Measurements from ENCODE around the gene KCNB1.

Gene KCNB1

GRCh38 chr20:49375170-49375569, 107.3 kb downstream of the KCNB1 start:
- in situ Hi-C loops (cut with MboI; ENCODE audit: low sequenced_read_pairs, unreplicated experiment) = no loop called here
- no peak for TF ChIP-seq CTCF (IDR thresholded peaks at IDR 0.05; ENCODE audit: borderline replicate concordance, control extremely low read depth, extremely low read depth, insufficient read depth, missing control alignments)

GRCh38 chr20:49372095-49372734, 110.3 kb downstream of the KCNB1 start:
- in situ Hi-C loops (cut with MboI; ENCODE audit: low sequenced_read_pairs, unreplicated experiment) = no loop called here
- no peak for TF ChIP-seq CTCF (IDR thresholded peaks at IDR 0.05; ENCODE audit: borderline replicate concordance, control extremely low read depth, extremely low read depth, insufficient read depth, missing control alignments)
- no peak for DNase-seq (ENCODE audit: low spot score)

More at GRCh38 chr20:49375170-49375569, 107.3 kb downstream of the KCNB1 start:
- DNase-seq (ENCODE audit: low spot score) = no peak

- no peak for DNase-seq (ENCODE audit: low spot score)
- no peak for TF ChIP-seq CTCF (IDR thresholded peaks at IDR 0.05; ENCODE audit: borderline replicate concordance, control extremely low read depth, extremely low read depth, insufficient read depth, missing control alignments)
- in situ Hi-C loops (cut with MboI; ENCODE audit: low sequenced_read_pairs, unreplicated experiment) = no loop called here
Measured at GRCh38 chr20:49368596-49368995, 113.9 kb downstream of the KCNB1 start.

GRCh38 chr20:49367113-49367512, 115.4 kb downstream of the KCNB1 start:
- DNase-seq (ENCODE audit: low spot score) = no peak
- in situ Hi-C loops (cut with MboI; ENCODE audit: low sequenced_read_pairs, unreplicated experiment) = no loop called here
- no peak for TF ChIP-seq CTCF (IDR thresholded peaks at IDR 0.05; ENCODE audit: borderline replicate concordance, control extremely low read depth, extremely low read depth, insufficient read depth, missing control alignments)

- no peak for TF ChIP-seq CTCF (IDR thresholded peaks at IDR 0.05; ENCODE audit: borderline replicate concordance, control extremely low read depth, extremely low read depth, insufficient read depth, missing control alignments)
- in situ Hi-C loops (cut with MboI; ENCODE audit: low sequenced_read_pairs, unreplicated experiment) = no loop called here
- DNase-seq (ENCODE audit: low spot score) = no peak
Measured at GRCh38 chr20:49366687-49367086, 115.8 kb downstream of the KCNB1 start.

GRCh38 chr20:49361862-49362660, 120.4 kb downstream of the KCNB1 start:
- no peak for DNase-seq (ENCODE audit: low spot score)
- in situ Hi-C loops (cut with MboI; ENCODE audit: low sequenced_read_pairs, unreplicated experiment) = no loop called here
- no peak for TF ChIP-seq CTCF (IDR thresholded peaks at IDR 0.05; ENCODE audit: borderline replicate concordance, control extremely low read depth, extremely low read depth, insufficient read depth, missing control alignments)

Measured in GM13976 (cell line).